Caco-2 (cell line): ENCODE results near the gene UBE2E2. TPM values are rescaled to one million over a fixed set of nuclear protein-coding genes. Genes with fewer than 3 reads are reported as not detected.

ENCODE experiments used
- BruUV-seq: library from RNA; stranded (reverse); fragments of 400-500 nt; replicated peaks from 2 replicates; lab custom pipeline; 2021; lab: Mats Ljungman, UMichigan
- CTCF ChIA-PET: fragments of 300-600 bp; sonication (Branson Sonifier 250); formaldehyde crosslinking; loops from one replicate; lab custom pipeline; 2022; ENCODE audit warnings: antibody characterized with exemption; lab: Charles Lee
- POLR2A ChIA-PET: fragments of 300-600 bp; sonication (Branson Sonifier 250); formaldehyde crosslinking; loops from one replicate; lab custom pipeline; 2022; ENCODE audit warnings: antibody characterized with exemption; lab: Charles Lee
- DNase-seq, 2 experiments: peaks; one replicate each; pipeline versions ENCODE4 v3.0.0 to v3.0.0-alpha.2; 2020 to 2022
- H3K27me3 ChIP-seq: replicated peaks from 2 replicates; pipeline ENCODE4 v1.6.0; 2011; ENCODE audit warnings: low read length; ENCODE audit not compliant: control insufficient read depth, insufficient read depth
- H3K36me3 ChIP-seq: 2 replicates; pipeline ENCODE4 v1.5.1; 2011; ENCODE audit warnings: low read length; ENCODE audit not compliant: control insufficient read depth, insufficient read depth
- H3K4me1 ChIP-seq: fragments of 250-450 bp; sonication (Bioruptor Pico); 2 replicates; pipeline ENCODE4 v1.5.1; 2020; ENCODE audit warnings: mild to moderate bottlenecking
- H3K4me3 ChIP-seq: 2 replicates; pipeline ENCODE4 v1.5.1; 2011; ENCODE audit warnings: low read depth, mild to moderate bottlenecking, control low read depth, low read length
- H3K9me3 ChIP-seq: fragments of 250-450 bp; sonication (Bioruptor Pico); 2 replicates; pipeline ENCODE4 v1.5.1; 2020; ENCODE audit warnings: mild to moderate bottlenecking, moderate library complexity
- H3K27ac Mint-ChIP-seq: one replicate; pipeline ENCODE4 v1.8.0; 2022; ENCODE audit warnings: mixed read lengths; ENCODE audit not compliant: unreplicated experiment
- H3K27me3 Mint-ChIP-seq: one replicate; pipeline ENCODE4 v1.8.0; 2022; ENCODE audit warnings: mixed read lengths; ENCODE audit not compliant: insufficient read depth, unreplicated experiment
- H3K36me3 Mint-ChIP-seq: one replicate; pipeline ENCODE4 v1.8.0; 2022; ENCODE audit warnings: mild to moderate bottlenecking, mixed read lengths; ENCODE audit not compliant: insufficient read depth, unreplicated experiment
- H3K4me1 Mint-ChIP-seq: one replicate; pipeline ENCODE4 v1.8.0; 2022; ENCODE audit warnings: low read depth, mixed read lengths; ENCODE audit not compliant: unreplicated experiment
- H3K4me3 Mint-ChIP-seq: one replicate; pipeline ENCODE4 v1.8.0; 2022; ENCODE audit warnings: mild to moderate bottlenecking, moderate library complexity, mixed read lengths; ENCODE audit not compliant: unreplicated experiment
- H3K9me3 Mint-ChIP-seq: one replicate; pipeline ENCODE4 v1.8.0; 2022; ENCODE audit warnings: mixed read lengths; ENCODE audit not compliant: unreplicated experiment
- intact Hi-C: fragments of 100-400 bp; cut with micrococcal nuclease; formaldehyde crosslinking; loops from one replicate; pipeline ENCODE4 v1.10.0; 2022; ENCODE audit not compliant: unreplicated experiment
- total RNA-seq: library from RNA; stranded (reverse); gene quantifications from 2 replicates; pipeline ENCODE4 v1.2.3, GENCODE V29; 2022
- TF ChIP-seq, protein P1 (sequence below), 2 experiments: fragments of 200-600 bp in 1 of 2; IDR thresholded peaks; 1 replicate in 1 of 2; 2 replicates in 1 of 2; pipeline versions ENCODE4 v1.5.1 to v1.8.0; 2011 to 2022; ENCODE audit warnings: antibody characterized with exemption in 1 of 2, control low read depth in 1 of 2, inconsistent platforms in 1 of 2, low read depth in 1 of 2, low read length in 1 of 2, mild to moderate bottlenecking in 1 of 2, moderate library complexity in 1 of 2; ENCODE audit not compliant: insufficient read depth in 1 of 2, severe bottlenecking in 1 of 2, unreplicated experiment in 1 of 2

The UBE2E2 gene
- total RNA-seq, 1 experiment from 2014 or later: 83.8 TPM

DNA sequence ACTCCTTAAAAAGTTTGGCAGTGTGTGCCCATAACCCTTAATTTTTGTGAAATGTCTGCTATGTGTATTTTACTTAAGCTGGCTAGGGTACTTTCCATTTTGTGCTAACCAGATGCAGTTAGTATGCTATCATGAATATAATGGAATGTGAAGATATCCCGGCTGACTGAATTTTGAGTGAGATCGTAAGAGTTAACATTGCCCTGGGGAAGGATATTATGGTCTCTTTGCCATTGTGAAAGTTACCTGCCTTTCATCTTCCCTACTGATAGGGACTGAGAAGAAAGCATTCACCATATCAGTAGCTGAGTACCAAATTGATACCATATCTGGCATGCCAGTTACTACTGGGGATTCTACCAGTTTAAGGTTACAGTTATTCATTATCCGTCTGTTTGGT, 243.2 kb downstream of the UBE2E2 start:
- H3K36me3 ChIP-seq: no peaks in the 10 kb centered on the region
- POLR2A ChIA-PET: interaction anchor here (0.7 kb wide), 1 partner anchor 315 kb away, joined by 9 read pairs; no protein-coding TSS in a partner anchor
- peak in 1 of 2 experiments; percentile 4 for DNase-seq

GRCh38 chr3:23448998-23449537, 245.9 kb downstream of the UBE2E2 start:
- peaks cover 19% of the 10 kb centered on the region for H3K4me1 ChIP-seq
- no TSS peak for BruUV-seq
- H3K4me1 Mint-ChIP-seq: peaks cover 10% of the 10 kb centered on the region
- H3K4me3 Mint-ChIP-seq: no peak overlapping the region
- TF ChIP-seq, protein P1, sequence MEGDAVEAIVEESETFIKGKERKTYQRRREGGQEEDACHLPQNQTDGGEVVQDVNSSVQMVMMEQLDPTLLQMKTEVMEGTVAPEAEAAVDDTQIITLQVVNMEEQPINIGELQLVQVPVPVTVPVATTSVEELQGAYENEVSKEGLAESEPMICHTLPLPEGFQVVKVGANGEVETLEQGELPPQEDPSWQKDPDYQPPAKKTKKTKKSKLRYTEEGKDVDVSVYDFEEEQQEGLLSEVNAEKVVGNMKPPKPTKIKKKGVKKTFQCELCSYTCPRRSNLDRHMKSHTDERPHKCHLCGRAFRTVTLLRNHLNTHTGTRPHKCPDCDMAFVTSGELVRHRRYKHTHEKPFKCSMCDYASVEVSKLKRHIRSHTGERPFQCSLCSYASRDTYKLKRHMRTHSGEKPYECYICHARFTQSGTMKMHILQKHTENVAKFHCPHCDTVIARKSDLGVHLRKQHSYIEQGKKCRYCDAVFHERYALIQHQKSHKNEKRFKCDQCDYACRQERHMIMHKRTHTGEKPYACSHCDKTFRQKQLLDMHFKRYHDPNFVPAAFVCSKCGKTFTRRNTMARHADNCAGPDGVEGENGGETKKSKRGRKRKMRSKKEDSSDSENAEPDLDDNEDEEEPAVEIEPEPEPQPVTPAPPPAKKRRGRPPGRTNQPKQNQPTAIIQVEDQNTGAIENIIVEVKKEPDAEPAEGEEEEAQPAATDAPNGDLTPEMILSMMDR (IDR thresholded peaks at IDR 0.05; ENCODE audit: insufficient read depth in 1 of 2, low read depth in 1 of 2, low read length in 1 of 2, severe bottlenecking in 1 of 2, unreplicated experiment in 1 of 2): no peak
- H3K27me3 Mint-ChIP-seq: no peaks in the 10 kb centered on the region
- H3K9me3 ChIP-seq: no peaks in the 10 kb centered on the region
- POLR2A ChIA-PET: no interaction called here
- no peaks in the 10 kb centered on the region for H3K9me3 Mint-ChIP-seq
- CTCF ChIA-PET: no interaction called here
- H3K36me3 Mint-ChIP-seq: peaks cover 4% of the 10 kb centered on the region
- no peaks in the 10 kb centered on the region for H3K36me3 ChIP-seq
- no peak for DNase-seq
- intact Hi-C loops: no loop called here
- H3K27ac Mint-ChIP-seq: no peak overlapping the region
- no peak overlapping the region for H3K4me3 ChIP-seq
- H3K27me3 ChIP-seq: no peaks in the 10 kb centered on the region

More for the DNA sequence above, 243.2 kb downstream of the UBE2E2 start:
- BruUV-seq: no TSS peak
- Histone ChIP-seq H3K4me1 (peaks cover 19% of the 10 kb centered on the region), H3K27me3 (no peaks in the 10 kb centered on the region), H3K9me3 (no peaks in the 10 kb centered on the region), H3K4me3 (no peak overlapping the region)
- TF ChIP-seq, protein P1 (IDR thresholded peaks at IDR 0.05; ENCODE audit: insufficient read depth in 1 of 2, low read depth in 1 of 2, low read length in 1 of 2, severe bottlenecking in 1 of 2, unreplicated experiment in 1 of 2): no peak
- CTCF ChIA-PET: no interaction called here
- H3K27me3 Mint-ChIP-seq: no peaks in the 10 kb centered on the region
- H3K9me3 Mint-ChIP-seq: no peaks in the 10 kb centered on the region
- intact Hi-C loops: no loop called here
- peaks cover 10% of the 10 kb centered on the region for H3K4me1 Mint-ChIP-seq
- no peak overlapping the region for H3K27ac Mint-ChIP-seq
- peaks cover 7% of the 10 kb centered on the region for H3K36me3 Mint-ChIP-seq
- no peak overlapping the region for H3K4me3 Mint-ChIP-seq

- intact Hi-C loops: no loop called here
- no peaks in the 10 kb centered on the region for H3K27me3 ChIP-seq
- Mint-ChIP-seq H3K4me1 (peaks cover 10% of the 10 kb centered on the region), H3K4me3 (no peak overlapping the region), H3K9me3 (no peaks in the 10 kb centered on the region), H3K27ac (no peak overlapping the region), H3K27me3 (no peaks in the 10 kb centered on the region), H3K36me3 (no peaks in the 10 kb centered on the region)
- no peak for DNase-seq
- ChIA-PET POLR2A (no interaction called here), CTCF (no interaction called here)
- TF ChIP-seq, protein P1 (IDR thresholded peaks at IDR 0.05; ENCODE audit: insufficient read depth in 1 of 2, low read depth in 1 of 2, low read length in 1 of 2, severe bottlenecking in 1 of 2, unreplicated experiment in 1 of 2): no peak
- H3K9me3 ChIP-seq: no peaks in the 10 kb centered on the region
- no peaks in the 10 kb centered on the region for H3K36me3 ChIP-seq
- H3K4me1 ChIP-seq: peaks cover 19% of the 10 kb centered on the region
- no peak overlapping the region for H3K4me3 ChIP-seq
- BruUV-seq: no TSS peak
Measured at GRCh38 chr3:23450051-23450450, 246.9 kb downstream of the UBE2E2 start.
